OCI-LY3 (cell line): Measurements from ENCODE around the gene MBNL1.

Experiments
- CTCF ChIP-seq: fragments of 200-600, 300-600 bp; sonication (generic); IDR thresholded peaks from 2 replicates; pipeline ENCODE4 v1.5.1; 2014; ENCODE audit warnings: antibody characterized with exemption, low read length, low read depth
- EZH2phosphoT487 ChIP-seq: fragments of 200-600 bp; shearing (Covaris generic); IDR thresholded peaks from 2 replicates; pipeline ENCODE4 v1.6.1; 2018; ENCODE audit warnings: antibody characterized with exemption, mixed run types, low read depth

DNA sequence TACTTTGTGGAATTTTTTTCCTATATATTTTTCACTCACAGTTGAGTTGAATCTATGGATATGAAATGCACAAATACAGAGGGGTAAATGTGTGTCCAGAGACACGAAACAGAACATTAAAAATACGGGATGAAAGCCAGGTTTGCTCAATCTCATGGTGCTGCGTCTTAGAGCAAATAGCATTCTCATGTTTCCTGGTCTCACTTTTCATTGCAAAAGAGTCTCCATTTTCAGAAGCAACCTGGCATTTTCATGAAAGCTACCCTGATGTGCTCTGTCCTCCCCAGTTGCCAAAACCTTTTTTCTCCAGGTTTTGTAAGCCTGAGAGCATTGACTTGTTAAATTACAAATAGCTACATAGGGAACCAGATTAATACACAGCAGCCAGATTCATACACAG, 49.5 kb upstream of the MBNL1 start:
- TF ChIP-seq CTCF (no peak), EZH2phosphoT487 (no peak)
